NCI-H128 (cell line): ENCODE measurements around the gene PPP1R27.

Experiments
- DNase-seq: peaks from one replicate; lab custom pipeline; 2025; ENCODE audit not compliant: unreplicated experiment; lab: John Stamatoyannopoulos, UW

The PPP1R27 gene

DNA sequence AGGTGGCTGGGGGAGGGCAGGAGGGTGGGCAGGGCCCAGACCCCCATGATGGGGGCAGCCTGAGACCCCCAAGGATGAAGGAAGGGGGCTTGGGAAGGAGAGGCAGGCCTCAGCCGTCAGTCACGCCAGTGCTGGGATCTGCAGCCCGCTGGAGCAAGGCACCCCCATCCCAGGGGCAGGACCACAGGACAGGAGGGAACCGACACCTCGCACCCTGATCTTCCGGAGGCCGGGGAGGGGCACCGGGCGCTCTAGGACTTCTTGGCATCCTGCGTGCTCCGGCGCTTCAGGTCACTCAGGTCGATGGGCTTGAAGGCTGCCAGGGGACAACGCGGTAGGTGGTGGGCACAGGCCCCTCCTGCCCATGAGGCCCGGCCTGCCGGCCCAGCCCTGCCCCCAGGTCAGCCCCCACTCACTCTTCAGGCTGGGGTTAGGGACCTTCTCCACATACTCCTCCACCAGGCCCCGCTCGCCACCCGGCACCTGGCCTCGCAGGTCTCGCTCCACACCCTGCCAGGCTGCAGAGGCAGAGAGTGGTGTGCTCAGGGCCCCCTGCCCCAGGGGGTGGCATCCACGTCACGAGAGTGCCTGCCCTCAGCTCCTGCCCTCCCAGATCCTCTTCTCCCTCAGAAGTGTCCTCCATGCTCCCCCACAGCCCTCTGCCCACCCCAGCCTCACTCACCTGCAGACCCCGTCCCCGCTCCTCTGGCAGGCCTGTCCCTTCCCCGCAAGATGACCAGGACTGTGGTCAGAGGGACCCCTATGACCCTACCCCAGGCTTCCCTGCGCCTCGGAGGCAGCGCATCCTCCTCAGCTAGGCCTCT lies 11.6 kb downstream of the PPP1R27 start:
- no peak for DNase-seq

DNA sequence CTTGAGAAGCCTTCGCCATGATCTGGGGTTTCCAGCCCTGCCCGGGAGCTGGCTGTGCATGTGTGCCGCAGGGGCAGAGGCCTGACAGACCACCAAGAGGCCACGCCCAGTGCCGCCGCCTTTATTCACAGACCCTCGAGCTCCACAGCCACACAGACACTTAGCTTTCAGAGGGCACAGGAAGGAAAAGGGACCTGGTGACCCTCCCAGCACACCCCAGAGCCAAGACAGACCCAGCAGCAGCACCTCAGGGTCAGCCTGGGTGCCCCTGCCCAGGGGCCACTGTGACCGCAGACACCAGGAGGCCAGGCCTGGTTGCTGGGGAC lies 12.6 kb downstream of the PPP1R27 start:
- DNase-seq, result no peak

DNA sequence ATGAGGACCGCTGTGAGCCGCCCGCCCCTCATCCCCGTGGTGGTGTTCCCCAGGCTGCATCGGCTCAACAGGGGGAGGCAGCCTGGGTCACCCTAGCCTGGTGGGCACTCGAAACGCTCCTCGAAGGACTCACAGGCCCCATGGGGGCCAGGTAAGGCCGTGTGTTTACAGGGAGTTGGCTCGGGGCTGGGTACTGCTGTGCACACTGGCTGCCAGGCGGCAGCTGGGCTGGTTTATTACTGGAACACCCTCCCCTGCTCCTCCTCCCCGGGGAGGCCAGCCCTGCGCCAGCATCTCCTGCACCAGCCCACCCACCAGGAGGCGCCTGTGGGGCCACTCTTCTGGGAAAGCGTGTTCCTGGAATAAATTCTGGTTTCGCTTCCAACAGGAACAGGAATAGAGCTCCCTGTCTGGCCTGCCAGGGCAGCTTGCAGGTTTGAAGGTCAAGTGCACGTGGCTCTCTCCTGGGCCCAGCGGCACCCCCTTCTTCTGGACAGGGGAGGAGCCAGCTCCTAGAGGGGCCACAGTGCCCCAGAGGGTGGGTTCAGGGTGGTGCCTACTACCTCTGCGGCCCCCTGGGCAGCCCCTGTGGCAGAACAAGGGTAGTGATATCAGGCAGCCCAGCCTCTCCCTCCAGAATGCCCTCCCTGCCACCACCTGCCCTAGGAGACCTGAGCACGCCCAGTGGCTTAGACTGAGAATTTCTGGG lies 13.1 kb downstream of the PPP1R27 start:
- no peak for DNase-seq

DNA sequence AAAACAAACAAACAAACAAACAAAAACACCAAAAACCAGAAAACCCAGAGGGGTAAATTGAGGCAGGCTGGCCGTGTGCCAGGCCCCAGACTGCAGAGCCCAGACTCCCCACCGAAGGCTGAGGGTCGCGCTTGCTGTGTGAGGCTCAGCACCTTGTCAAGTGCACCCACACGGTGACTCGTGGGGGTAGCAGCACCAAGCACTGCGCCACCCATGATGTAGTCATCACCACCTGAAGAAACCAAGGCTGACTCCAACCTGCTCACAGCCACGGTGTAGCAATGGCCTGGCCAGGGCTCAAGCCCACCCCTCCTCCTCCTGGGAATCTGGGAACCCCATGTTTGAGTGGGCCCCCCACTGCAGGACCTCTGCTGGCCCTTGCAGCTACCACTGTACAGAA lies 13.7 kb downstream of the PPP1R27 start:
- no peak for DNase-seq

DNA sequence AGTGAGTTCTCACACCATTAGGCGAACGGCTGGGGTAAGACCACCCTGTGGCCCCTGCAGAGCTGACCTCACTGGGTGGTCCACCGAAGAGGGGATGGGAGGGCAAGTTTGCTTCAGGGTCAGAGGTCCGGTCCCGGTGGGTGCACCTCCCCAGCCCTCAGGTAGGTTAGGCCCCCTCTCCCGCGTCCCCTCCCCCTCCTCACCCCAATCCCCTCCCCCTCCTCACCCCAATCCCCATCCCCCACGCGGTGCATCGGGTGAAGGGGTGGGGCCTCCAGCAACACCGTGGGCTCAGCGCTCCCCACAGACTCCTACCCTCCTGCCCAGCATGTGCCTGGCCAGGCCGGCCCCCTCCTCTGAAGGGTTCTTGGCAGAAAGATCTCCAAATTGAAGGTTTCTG lies 15.1 kb downstream of the PPP1R27 start:
- DNase-seq, result no peak

DNA sequence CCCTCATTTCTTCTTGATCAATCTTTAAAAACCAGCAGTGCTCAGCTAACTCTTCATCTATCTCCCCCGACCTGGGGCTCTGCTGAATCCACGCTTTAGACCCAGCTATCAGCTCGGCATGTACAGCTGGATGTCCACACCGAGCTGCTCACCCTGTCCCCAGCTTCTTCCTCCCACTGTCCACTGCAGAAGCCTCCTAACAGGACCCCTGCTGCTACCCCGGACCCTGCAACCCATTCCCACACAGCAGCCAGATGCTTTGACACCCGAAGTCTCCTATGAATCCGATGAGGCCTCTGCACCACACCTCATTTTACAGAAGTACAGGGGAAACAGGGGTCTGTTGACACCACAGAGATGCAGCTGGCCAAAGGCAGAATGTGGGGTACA lies 17.1 kb downstream of the PPP1R27 start:
- no peak for DNase-seq

DNA sequence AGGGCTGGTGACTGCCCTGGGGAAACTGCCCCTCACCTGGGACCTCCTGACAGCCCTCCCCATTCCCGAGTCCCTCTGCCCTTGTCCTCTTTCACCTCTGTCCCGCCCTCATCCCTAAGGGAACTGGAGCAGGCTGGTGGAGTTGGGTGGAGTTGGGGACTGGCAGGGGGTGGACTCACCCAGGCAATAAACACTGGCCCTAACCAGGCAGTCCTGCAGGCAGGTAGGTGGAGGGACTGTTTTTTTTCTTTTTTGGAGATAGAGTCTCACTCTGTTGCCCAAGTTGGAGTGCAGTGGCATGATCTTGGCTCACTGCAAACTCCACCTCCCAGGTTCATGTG lies 19.2 kb downstream of the PPP1R27 start:
- no peak for DNase-seq

DNA sequence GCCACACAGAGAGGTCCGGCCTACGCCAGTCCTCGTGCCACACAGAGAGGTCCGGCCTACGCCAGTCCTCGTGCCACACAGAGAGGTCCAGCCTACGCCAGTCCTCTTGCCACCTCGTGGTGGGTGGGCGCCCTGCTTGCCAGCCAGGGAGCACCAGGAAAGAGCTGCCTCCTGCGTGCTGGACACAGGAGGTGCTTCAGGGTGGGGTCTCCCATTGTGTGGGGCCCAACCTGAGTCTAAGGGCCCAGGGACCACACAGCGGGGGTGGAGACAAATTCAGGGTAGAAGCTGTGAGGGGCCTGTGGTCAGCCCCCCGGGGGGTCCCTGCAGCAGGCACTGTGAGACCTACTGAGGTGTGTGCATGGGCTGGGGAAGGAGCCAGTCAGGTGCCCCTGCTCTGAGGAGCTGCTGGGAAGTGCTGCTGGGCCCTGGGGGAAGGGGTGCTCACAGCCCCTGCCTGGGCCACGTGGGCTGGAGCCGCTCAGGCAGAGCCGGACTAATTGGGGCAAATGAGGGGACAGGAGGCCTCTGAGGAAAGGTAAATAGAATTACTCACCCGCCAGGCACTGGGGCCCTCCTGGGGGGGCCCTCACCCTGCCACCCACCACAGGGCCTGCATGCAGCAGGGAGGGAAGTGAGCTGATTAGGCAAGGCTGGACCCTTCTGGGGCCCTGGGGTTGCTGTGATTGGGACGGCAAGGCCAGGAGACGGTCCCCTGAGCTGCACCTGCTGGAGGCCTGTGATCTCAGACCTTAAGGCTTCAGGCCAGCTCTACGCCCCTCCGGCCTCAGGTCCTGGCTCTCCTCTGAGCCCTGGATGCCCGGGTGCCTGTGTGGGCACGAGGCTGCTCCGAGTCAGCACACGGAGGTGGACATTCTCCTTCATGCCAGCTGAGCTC lies 19.9 kb downstream of the PPP1R27 start:
- no peak for DNase-seq

DNA sequence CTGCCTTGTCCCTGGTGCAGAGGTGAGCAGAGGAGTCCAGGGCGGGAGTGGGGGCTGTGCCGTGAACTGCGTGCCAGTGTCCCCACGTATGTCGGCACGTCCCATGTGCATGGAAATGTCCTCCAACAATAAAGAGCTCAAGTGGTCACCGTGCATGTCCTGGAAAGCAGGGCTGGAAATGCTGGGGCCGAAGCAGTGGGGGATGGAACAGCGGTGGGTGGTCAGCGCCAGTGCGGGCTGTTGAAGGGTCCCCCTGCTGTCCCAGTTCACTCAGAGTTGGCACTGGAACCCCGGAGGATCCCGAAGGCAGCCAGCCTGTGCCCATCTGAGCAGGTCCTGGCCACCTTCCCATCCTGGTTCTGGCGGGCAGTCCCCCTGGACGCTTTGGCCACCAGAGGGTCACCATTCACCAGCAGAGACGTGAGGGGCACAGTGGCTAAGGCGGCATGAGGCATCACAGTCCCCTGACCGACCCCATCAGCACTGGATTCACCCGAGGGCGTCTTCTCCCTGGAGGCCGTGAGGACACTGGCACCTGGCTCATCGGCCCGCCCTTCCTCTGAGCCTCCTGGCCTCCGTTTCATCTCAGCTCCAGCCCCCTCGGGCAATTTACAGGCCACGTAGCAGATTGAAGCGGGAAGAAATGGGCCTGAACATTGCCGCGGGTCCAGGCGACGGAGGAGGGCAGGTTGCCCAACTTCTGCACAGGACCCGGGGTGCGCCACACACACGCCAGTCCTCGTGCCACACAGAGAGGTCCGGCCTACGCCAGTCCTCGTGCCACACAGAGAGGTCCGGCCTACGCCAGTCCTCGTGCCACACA lies 20.8 kb downstream of the PPP1R27 start:
- DNase-seq, result no peak

DNA sequence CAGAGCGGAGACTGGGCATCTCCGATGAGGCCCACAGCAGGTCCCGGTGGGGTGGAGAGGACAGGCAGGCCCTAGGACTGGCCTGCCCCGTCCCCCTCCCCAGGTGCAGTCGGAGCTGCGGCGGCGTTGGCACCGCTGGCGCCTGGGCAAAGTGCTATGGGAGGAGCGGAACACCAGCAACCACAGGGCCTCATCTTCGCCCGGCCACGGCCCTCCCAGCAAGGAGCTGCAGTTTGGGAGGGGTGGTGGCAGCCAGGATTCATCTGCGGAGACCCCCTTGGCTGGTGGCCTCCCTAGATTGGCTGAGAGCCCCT lies 21.5 kb downstream of the PPP1R27 start:
- DNase-seq, result no peak

DNA sequence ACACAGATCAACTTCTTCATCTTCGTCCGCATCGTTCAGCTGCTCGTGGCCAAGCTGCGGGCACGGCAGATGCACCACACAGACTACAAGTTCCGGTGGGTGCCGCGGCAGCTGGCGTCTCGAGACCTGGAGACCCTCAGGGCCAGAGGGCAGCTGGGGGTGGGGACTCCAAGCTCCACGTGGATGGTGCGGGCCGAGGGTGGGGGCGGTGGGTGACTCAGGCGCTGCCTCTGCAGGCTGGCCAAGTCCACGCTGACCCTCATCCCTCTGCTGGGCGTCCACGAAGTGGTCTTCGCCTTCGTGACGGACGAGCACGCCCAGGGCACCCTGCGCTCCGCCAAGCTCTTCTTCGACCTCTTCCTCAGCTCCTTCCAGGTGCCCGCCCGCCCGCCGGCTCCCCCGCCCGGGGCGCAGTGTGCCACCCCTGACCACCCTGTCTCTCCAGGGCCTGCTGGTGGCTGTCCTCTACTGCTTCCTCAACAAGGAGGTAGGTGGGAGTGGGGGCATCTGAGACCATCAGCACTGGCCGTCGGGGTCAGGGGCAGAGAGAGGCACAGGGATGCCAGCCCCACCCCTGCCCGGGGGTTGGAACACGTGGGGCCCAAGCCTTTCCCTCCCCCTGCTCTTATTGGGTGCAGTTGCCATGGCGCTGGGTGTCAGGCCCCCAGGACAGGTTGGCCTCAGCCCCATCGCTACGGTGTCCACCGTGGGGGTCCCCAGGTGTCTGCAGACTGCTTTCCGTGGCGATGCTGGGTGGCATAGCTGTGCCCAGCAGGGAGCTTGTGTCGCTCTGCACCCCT lies 22.1 kb downstream of the PPP1R27 start:
- no peak for DNase-seq

DNA sequence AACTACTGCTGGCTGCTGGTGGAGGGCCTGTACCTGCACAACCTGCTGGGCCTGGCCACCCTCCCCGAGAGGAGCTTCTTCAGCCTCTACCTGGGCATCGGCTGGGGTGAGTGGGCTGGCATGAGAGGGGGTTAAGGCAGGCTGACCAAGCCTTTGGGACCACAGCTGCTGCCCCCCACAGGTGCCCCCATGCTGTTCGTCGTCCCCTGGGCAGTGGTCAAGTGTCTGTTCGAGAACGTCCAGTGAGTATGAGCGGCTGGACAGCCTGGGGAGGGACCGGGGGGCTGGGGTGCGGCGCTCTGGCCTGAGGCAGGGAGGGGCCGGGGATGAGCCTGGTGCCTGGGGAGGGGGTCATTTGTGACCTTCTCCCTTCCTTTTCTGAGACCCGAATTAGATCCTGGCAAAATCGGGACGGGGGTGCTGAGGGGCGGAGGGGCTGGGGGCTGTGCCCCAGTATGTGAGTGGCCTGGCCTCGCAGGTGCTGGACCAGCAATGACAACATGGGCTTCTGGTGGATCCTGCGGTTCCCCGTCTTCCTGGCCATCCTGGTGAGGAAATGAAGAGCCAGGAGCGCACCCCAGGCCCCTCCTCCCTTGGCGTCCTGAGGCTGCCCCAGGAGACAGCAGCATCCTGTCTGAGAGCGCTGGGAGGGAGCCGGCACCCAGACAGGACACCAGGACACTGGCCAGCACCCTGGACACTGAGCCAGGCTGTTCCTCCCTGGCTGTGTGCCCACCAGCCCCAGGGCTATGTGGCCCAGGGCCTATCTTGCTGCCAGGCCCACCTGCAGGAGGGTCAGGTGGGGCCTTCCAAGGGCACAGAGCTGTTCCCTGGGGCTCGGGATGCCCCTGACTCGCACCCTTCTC lies 22.9 kb downstream of the PPP1R27 start:
- DNase-seq, result no peak

DNA sequence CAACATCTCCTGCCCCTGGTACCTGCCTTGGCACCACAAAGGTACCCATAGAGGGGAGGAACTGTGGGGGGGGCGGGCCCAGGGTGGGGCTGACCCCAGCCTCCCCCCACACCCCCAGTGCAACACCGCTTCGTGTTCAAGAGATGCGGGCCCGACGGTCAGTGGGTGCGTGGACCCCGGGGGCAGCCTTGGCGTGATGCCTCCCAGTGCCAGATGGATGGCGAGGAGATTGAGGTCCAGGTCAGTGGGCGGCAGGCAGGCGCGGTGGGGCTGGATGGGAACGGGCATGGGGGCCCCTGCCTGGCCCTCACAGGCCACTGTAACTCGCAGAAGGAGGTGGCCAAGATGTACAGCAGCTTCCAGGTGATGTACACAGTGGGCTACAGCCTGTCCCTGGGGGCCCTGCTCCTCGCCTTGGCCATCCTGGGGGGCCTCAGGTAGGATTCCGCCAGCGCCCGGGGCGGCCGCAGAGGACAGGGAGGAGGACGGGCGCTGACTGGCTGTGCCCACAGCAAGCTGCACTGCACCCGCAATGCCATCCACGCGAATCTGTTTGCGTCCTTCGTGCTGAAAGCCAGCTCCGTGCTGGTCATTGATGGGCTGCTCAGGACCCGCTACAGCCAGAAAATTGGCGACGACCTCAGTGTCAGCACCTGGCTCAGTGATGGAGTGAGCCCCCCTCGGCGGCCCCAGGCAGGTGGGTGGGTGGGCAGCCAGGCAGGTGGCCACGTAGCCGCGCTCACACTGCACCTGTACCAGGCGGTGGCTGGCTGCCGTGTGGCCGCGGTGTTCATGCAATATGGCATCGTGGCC lies 23.8 kb downstream of the PPP1R27 start:
- no peak for DNase-seq

DNA sequence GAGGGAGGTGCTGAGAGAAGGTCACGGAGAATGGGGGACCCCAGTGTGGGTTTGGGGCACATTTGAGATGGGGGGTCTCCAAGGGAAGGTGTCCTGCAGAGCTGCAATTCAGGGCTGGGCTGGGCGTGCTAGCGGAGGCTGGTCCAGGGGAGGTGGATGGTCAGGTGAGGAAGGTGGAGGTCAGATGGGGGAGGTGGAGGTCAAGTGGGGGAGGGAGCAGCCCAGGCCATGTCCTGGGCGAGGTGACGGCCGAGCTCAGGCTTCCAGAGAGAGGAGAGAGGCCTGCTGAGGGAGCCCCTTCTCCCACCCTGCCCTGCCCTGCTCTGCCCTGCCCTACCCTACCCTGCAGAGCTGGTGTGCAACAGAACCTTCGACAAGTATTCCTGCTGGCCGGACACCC lies 24.4 kb downstream of the PPP1R27 start:
- DNase-seq, result no peak

DNA sequence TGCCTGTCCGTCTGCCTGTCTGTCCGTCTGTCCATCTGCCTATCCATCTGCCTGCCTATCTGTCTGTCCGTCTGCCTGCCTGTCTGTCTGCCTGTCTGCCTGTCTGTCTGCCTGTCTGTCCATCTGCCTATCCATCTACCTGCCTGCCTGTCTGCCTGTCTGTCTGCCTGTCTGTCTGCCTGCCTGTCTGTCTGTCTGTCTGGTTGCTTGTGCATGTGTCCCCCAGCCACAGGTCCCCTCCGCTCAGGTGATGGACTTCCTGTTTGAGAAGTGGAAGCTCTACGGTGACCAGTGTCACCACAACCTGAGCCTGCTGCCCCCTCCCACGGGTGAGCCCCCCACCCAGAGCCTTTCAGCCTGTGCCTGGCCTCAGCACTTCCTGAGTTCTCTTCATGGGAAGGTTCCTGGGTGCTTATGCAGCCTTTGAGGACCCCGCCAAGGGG lies 25.3 kb downstream of the PPP1R27 start:
- DNase-seq, result no peak

DNA sequence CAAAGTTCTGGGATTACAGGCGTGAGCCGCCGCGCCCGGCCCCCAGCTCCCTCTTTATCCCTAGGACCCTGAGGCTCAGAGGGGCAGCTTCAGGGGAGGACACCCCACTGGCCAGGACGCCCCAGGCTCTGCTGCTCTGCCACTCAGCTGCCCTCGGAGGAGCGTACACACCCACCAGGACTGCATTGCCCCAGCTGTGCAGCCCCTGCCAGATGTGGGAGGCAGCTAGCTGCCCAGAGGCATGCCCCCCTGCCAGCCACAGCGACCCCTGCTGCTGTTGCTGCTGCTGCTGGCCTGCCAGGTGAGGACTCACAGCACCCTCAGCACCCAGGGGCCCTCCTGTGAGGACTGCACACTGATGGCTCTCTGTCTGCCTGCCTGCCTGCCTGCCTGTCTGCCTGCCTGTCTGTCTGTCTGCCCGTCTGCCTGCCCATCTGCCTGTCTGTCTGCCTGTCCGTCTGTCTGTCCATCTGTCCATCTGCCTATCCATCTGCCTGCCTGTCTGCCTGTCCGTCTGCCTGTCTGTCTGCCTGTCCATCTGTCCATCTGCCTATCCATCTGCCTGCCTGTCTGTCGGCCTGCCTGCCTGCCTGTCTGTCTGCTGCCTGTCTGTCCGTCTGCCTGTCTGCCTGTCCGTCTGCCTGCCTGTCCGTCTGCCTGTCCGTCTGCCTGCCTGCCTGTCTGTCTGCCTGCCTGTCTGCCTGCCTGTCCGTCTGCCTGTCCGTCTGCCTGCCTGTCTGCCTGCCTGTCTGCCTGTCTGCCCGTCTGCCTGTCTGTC lies 25.9 kb downstream of the PPP1R27 start:
- no peak for DNase-seq

DNA sequence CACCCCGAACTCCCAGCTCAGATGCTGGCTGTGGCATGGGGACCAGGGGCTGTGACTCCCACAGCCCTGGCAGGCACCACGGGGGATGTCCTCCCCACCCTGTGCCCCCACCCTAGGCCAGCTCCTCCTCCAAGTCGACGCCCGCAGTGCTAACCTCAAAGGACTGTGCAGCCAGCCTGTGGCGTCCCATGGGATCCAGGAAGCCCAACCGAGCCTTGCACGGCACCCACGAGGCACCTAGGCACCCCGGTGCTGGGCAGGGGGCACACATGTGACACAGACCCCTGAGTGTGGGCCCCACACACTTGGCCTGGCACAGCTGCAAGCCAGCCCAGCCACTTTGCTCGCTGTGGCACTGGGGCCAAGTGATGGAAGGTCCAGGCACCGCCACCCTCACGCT lies 27.0 kb downstream of the PPP1R27 start:
- no peak for DNase-seq

DNA sequence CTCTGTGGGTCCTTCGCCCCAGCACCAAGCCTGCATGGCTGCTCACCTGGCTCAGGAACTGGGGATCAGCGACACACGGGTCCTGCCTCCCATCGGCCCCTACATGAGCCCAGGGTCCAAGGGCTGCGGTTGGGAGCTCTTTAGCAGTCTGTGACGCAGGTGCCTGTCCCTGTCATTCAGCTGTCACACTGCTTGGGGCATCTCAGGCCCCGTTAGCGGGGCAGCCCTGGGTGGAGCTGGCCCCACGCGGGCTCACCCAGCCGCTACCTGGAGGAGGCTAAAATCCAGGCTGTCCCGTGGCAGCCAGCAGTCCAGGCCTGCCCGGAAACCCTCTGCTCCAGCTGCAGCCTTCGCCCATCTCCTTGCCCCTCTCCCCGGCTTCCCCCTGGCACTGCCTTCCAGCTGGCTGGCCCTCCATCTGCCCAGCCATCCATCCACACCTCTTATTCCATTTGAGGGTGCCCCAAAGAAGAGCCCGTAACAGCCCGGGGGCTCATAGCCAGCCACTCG lies 27.6 kb downstream of the PPP1R27 start:
- DNase-seq, result no peak
